Measurements from ENCODE around the gene DNMBP.

DNMBP gene, protein sequence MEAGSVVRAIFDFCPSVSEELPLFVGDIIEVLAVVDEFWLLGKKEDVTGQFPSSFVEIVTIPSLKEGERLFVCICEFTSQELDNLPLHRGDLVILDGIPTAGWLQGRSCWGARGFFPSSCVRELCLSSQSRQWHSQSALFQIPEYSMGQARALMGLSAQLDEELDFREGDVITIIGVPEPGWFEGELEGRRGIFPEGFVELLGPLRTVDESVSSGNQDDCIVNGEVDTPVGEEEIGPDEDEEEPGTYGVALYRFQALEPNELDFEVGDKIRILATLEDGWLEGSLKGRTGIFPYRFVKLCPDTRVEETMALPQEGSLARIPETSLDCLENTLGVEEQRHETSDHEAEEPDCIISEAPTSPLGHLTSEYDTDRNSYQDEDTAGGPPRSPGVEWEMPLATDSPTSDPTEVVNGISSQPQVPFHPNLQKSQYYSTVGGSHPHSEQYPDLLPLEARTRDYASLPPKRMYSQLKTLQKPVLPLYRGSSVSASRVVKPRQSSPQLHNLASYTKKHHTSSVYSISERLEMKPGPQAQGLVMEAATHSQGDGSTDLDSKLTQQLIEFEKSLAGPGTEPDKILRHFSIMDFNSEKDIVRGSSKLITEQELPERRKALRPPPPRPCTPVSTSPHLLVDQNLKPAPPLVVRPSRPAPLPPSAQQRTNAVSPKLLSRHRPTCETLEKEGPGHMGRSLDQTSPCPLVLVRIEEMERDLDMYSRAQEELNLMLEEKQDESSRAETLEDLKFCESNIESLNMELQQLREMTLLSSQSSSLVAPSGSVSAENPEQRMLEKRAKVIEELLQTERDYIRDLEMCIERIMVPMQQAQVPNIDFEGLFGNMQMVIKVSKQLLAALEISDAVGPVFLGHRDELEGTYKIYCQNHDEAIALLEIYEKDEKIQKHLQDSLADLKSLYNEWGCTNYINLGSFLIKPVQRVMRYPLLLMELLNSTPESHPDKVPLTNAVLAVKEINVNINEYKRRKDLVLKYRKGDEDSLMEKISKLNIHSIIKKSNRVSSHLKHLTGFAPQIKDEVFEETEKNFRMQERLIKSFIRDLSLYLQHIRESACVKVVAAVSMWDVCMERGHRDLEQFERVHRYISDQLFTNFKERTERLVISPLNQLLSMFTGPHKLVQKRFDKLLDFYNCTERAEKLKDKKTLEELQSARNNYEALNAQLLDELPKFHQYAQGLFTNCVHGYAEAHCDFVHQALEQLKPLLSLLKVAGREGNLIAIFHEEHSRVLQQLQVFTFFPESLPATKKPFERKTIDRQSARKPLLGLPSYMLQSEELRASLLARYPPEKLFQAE (N-terminal part only)

DNA sequence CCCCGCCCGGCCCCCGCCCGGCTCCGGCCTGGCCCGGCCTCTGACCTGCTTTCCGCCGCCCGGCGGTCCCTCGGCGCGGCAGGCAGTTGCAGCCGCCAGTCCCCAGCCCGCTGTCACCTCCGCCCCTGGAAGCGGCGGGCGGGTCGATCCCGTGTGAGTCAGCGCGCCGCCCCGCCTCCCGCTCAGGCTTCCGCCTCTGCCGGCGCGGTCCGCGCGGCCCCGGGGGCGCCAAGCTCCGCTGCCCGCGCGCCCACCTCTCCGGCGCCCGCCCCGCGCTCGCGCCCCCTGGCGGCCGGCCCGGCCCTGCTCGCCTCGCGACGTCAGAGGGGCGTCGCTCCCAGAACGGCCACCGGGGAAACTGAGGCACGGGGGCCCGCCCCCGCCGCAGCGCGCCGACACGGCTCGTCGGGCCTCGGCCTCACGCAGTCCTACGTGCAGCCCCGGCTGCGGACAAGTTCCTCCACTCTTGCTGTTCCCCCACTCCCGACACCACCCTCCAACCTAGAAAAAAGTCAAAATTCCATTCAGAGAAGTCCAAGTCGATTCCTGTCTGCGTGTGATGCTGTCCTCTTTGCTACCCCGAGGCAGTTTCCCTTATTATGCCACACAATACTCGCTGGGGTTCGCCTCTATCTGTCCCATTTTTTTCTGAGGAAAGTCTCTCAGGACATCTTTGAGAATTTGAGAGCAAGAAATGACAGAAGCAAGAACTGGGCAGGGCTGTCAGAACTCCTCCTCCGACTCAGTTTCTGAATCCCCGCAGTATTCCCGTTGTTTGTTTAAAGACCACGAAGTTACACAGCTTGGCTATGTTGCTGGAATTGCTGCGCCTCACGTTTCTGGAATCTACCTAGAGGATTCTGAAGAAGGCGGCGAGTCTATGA lies at the start of gene DNMBP:
Gene DNMBP, minus strand, starts transcription at position 155 of the 884 bp plus-strand sequence. CDS start 37,823 bp downstream, outside the sequence.
- DNase-seq = peak; percentile 81

GRCh38 chr10:100057948-100058347 lies 48.2 kb upstream of the DNMBP start:
- DNase-seq = no peak

GRCh38 chr10:100053686-100054460 lies 44.1 kb upstream of the DNMBP start:
- no peak for DNase-seq

DNA sequence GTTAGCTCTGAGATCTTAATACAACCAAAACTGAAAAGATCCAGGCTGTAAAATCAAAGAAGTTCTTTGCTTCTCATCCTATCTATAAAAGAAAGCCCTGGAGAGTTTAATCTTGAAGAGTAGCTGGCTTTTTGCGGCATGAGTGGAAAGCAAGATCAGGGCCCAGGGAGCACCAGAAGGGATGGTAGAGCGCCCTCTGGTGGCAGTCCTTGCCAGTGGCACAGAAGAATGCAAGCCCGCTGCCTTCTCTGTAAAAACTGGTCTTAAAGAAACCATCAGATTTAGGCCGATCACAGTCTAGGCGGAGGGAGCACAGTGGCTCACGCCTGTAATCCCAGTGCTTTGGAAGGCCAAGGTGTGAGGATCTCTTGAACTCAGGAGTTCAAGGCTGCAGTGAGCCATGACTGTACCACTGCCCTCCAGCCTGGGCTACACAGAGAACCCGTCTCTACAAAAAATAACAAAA lies 36.3 kb upstream of the DNMBP start:
- peak; percentile 73 for DNase-seq

GRCh38 chr10:100045592-100045991 lies 35.8 kb upstream of the DNMBP start:
- no peak for DNase-seq

GRCh38 chr10:100043796-100044195 lies 34.0 kb upstream of the DNMBP start:
- no peak for DNase-seq

GRCh38 chr10:100043344-100043743 lies 33.6 kb upstream of the DNMBP start:
- peak; percentile 8 for DNase-seq

- no peak for DNase-seq
Measured at GRCh38 chr10:100041306-100042002, 31.7 kb upstream of the DNMBP start.

GRCh38 chr10:100038561-100039071 lies 28.9 kb upstream of the DNMBP start:
- no peak for DNase-seq

DNA sequence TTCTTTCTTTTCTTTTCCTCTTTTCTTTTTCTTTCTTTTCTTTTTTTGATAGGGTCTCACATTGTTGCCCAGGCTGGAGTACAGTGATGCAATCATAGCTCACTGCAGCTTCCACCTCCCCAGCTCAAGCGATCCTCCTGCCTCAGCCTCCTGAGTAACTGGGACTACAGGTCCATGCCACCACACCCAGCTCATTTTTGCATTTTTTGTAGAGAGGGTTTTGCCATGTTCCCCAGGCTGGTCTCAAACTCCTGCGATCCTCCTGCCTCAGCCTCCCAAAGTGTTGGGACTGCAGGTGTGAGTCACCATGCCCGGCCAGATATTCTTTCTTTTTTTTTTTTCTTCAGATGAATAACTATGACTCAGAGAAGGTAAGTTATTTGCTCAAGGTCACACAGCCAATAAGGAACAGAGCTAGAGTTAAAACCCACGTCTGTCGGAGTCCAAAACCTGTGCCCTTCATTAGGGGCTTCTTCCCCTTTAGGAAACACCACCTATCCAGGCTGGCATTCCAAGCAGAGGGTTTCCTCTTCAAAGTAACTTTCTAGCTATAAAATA lies 28.1 kb upstream of the DNMBP start:
- DNase-seq = no peak

GRCh38 chr10:100036850-100037249 lies 27.1 kb upstream of the DNMBP start:
- no peak for DNase-seq

DNA sequence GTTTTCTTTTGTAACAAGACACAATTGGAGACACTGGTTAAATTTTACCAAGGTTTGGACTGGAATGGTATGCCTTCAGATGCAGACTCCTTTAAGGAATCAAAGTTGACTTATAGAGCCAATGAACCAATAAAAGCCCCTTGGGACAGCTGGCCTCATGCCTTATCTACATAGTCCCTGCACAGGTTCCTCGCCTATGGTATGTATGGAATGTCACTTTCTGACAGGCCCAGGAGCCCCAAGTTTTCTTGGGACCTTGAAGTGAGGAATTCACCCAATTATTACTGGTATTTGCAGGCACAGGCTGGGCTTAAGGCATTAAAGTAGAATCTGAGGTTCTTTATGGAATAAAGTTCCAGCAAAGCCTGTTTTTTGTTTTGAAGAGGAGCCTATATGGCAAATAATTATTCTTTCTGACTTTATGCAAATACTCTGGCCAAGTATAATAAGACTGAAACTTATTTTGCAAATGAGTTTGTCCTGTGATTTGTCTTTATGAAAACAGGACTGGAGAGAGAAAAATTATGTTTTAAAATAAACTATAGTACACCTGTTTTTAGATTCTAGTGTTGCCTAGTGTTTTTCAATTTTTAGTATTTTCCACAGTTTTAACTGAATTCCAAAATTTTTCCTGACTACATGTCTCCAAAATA lies 24.1 kb upstream of the DNMBP start:
- DNase-seq = no peak

- no peak for DNase-seq
Measured at GRCh38 chr10:100027416-100027815, 17.7 kb upstream of the DNMBP start.

DNA sequence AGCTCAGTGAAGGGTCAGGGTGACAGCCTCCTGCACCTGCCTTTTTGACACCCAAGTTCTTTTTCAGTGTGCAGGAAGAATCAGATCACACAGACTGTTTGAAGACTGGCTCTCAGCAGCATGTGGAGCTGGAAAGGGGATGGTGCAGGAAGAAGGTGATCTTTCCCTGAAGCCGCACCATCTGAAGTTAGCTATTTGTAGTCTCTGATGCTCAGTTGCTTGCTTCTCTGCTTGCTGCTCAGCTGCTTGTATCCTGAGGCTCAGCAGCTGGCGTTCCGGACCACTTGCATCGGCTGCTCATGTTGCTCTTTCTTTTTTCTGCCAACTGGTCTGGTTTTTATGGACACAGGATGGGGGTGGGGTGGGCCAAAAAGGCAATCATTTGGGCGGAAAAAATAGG lies 15.8 kb upstream of the DNMBP start:
- DNase-seq = no peak

DNA sequence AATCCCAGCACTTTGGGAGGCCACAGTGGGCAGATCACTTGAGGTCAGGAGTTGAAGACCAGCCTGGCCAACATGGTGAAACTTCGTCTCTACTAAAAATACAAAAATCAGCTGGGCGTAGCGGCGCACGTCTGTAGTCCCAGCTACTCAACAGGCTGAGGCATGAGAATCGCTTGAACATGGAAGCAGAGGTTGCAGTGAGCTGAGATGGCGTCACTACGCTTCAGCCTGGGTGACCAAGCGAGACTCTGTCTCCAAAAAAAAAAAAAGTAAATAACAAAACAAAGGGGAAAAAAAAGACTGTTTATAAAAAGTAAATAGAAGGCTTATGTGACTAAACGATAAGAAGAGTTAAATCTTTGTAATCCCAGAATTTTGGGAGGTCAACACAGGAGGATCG lies 15.0 kb upstream of the DNMBP start:
- no peak for DNase-seq

DNA sequence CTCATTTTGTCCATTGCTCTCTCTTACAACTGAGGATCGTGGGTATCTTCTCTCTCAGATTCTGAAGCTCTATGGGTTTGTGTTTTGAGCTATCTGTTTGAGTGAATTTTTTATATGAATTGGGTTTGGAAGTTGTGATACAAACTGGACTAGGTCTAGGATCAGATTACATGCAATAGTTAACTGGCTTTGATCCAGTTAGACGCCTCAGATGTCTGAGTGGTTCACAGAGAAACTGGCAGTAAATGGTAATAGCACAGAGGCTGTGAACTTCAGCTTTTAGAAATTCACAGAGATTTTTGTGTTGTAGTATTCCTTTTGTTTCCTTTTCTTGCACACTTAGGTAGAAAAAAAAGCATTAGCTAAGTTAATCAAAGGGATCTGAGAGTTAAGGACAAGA lies 12.7 kb upstream of the DNMBP start:
- DNase-seq = no peak

- no peak for DNase-seq
Measured at GRCh38 chr10:100021322-100021721, 11.6 kb upstream of the DNMBP start.

GRCh38 chr10:100020886-100021253 lies 11.1 kb upstream of the DNMBP start:
- no peak for DNase-seq

DNA sequence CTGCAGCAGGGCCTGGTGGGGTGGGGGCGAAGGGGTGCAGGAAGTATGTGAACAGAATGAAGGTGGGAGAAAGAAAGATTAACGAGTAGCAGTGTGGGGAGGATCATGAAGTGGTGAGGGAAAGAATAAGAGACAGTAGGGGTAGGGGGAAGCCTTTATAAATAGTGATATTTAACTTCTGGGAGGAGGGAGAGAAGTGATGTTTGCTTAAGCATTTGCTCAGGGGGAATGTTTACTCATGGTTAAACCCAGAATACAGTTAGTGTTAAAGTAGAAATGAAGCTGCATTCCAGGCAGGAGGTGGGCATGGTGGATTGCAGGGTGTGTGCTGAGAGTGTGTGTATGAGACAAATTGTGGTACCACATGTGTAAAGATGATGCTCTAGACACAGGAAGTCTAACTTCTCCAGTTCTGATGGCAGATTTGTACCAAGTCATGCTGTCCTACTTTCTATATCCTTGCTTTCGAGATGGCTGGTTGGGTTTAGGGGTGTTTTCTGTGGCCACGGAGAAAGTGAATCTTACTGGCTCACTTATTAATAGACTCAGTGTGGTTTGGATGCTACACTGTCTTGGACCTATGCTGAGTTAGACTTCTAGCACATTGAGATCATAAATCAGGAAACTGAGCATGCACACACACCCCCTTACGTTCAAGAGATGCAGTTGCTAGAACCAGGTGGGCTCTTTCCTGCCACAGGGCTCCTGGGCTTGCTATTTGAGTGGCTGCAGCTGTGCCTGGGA lies 10.6 kb upstream of the DNMBP start:
- no peak for DNase-seq

Measured in hematopoietic multipotent progenitor cell treated with erythropoietin and hydrocortisone succinate and interleukin-3 and kit ligand, for 8 days (in vitro differentiated cells).